ENCODE results near the gene BANF1. TPM values are rescaled to one million over a fixed set of nuclear protein-coding genes. Genes with fewer than 3 reads are reported as not detected.
A peak's percentile ranks its signal among the peaks of the same experiment; 100 is the strongest.

The BANF1 gene
- total RNA-seq, 2 donors from 2014 or later = 44.4 to 62.3 TPM

DNA sequence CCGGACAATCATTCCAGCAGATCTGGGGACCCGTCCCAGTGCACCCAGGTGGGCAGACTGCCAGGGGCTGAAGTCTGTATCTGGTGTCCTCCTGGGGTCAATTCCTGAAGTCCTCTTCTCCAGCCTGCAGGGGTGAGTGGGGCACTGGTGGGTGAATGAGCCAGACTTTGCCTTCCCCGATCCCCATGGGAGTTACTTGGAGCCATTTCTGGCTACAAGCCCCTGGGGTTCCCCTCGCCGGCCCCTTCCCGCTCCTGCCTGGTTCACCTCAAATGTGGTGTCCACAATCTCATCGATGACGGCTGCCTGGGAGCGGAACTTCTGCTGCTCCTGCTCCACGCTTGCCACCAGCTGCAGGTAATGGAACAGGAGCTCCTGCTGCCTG, 14.5 kb downstream of the BANF1 start:
- no peak for DNase-seq
- ATAC-seq = no peak
- Histone ChIP-seq H3K27me3 (no peaks in the 10 kb centered on the region), H3K4me1 (no peaks in the 10 kb centered on the region), H3K36me3 (replicated peaks in 1 of 2; ENCODE audit: insufficient read depth in 1 of 2, low read depth in 2 of 2) (no peaks in the 10 kb centered on the region), H3K9me3 (no peaks in the 10 kb centered on the region), H3K27ac (no peak overlapping the region), H3K4me3 (no peak overlapping the region)
- 82% methylated on average over 10 of the region's 10 CpGs; no CpG with 5 or more reads in 1 of the 2 donors for WGBS, 2 donors
- intact Hi-C loops (cut with DNase I) = no loop called here
- TF ChIP-seq, protein P1, sequence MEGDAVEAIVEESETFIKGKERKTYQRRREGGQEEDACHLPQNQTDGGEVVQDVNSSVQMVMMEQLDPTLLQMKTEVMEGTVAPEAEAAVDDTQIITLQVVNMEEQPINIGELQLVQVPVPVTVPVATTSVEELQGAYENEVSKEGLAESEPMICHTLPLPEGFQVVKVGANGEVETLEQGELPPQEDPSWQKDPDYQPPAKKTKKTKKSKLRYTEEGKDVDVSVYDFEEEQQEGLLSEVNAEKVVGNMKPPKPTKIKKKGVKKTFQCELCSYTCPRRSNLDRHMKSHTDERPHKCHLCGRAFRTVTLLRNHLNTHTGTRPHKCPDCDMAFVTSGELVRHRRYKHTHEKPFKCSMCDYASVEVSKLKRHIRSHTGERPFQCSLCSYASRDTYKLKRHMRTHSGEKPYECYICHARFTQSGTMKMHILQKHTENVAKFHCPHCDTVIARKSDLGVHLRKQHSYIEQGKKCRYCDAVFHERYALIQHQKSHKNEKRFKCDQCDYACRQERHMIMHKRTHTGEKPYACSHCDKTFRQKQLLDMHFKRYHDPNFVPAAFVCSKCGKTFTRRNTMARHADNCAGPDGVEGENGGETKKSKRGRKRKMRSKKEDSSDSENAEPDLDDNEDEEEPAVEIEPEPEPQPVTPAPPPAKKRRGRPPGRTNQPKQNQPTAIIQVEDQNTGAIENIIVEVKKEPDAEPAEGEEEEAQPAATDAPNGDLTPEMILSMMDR (IDR thresholded peaks at IDR 0.05) = no peak
- TF ChIP-seq POLR2A (IDR thresholded peaks at IDR 0.05) = no peak

GRCh38 chr11:66017321-66017720, 15.0 kb downstream of the BANF1 start:
- TF ChIP-seq POLR2A (IDR thresholded peaks at IDR 0.05) = no peak
- TF ChIP-seq, protein P1 (IDR thresholded peaks at IDR 0.05) = no peak
- ATAC-seq = no peak
- no peak for DNase-seq
- H3K4me3 ChIP-seq = no peak overlapping the region
- H3K4me1 ChIP-seq = peaks cover 4% of the 10 kb centered on the region
- no peaks in the 10 kb centered on the region for H3K9me3 ChIP-seq
- 72% methylated on average over 4 of the region's 4 CpGs for WGBS, 2 donors
- H3K27me3 ChIP-seq = no peaks in the 10 kb centered on the region
- H3K27ac ChIP-seq = no peak overlapping the region
- intact Hi-C loops (cut with DNase I) = no loop called here
- H3K36me3 ChIP-seq (replicated peaks in 1 of 2; ENCODE audit: insufficient read depth in 1 of 2, low read depth in 2 of 2) = no peaks in the 10 kb centered on the region

DNA sequence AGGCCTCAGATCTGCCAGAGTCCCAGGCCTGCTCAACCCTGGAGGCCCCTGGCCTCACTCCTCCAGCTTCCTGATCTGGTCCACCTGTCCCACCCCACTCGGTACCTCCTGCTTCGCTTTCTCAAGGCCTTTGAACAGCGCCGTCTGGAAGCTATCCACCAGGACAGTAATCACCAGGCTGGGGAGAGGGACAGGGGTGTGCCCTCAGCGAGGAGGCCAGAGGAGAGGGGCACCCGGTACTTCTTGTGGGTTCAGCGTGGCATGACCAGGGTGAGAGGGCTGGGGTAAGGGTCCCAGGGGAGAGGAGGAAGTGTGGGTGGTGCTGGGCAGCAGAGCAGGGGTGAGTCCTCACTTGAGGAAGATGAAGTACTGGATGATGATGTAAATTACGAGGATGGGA, 17.9 kb downstream of the BANF1 start:
- peaks cover 11% of the 10 kb centered on the region for H3K4me1 ChIP-seq
- H3K9me3 ChIP-seq = no peaks in the 10 kb centered on the region
- H3K4me3 ChIP-seq = no peak overlapping the region
- DNase-seq (no peak), ATAC-seq (no peak)
- WGBS, 2 donors = 67 to 78% methylated on average over 6 to 8 of the region's 8 CpGs
- H3K36me3 ChIP-seq (replicated peaks in 1 of 2; ENCODE audit: insufficient read depth in 1 of 2, low read depth in 2 of 2) = no peaks in the 10 kb centered on the region
- no peaks in the 10 kb centered on the region for H3K27me3 ChIP-seq
- TF ChIP-seq POLR2A (IDR thresholded peaks at IDR 0.05) = no peak
- TF ChIP-seq, protein P1 (IDR thresholded peaks at IDR 0.05) = no peak
- intact Hi-C loops (cut with DNase I) = no loop called here
- no peak overlapping the region for H3K27ac ChIP-seq

- TF ChIP-seq, protein P1 (IDR thresholded peaks at IDR 0.05) = no peak
- no peak for TF ChIP-seq POLR2A (IDR thresholded peaks at IDR 0.05)
- Histone ChIP-seq H3K4me1 (peaks cover 11% of the 10 kb centered on the region), H3K27me3 (no peaks in the 10 kb centered on the region), H3K27ac (no peak overlapping the region), H3K36me3 (replicated peaks in 1 of 2; ENCODE audit: insufficient read depth in 1 of 2, low read depth in 2 of 2) (no peaks in the 10 kb centered on the region), H3K9me3 (no peaks in the 10 kb centered on the region), H3K4me3 (no peak overlapping the region)
- no peak for ATAC-seq
- intact Hi-C loops (cut with DNase I) = no loop called here
- peak in 1 of 4 donors; percentile 54 for DNase-seq
- 75 to 81% methylated on average over 10 to 25 of the region's 25 CpGs for WGBS, 2 donors
Measured at GRCh38 chr11:66020618-66021357, 18.5 kb downstream of the BANF1 start.

All from body of pancreas (tissue), 4 donors.